GM12878 (cell line): ENCODE data around the gene TBC1D1. TPM values are rescaled to one million over a fixed set of nuclear protein-coding genes. Genes with fewer than 3 reads are reported as not detected.

ENCODE experiments used
- ASH2L ChIP-seq: fragments of 300-600, 200-600 bp; sonication (generic); IDR thresholded peaks from 2 replicates; pipeline ENCODE4 v1.6.1; 2017; ENCODE audit warnings: low read depth, mild to moderate bottlenecking, borderline replicate concordance
- BMI1 ChIP-seq: fragments of 450-650 bp; IDR thresholded peaks from 2 replicates; pipeline ENCODE4 v1.6.1; 2016; ENCODE audit warnings: mild to moderate bottlenecking, moderate library complexity, borderline replicate concordance
- CHD4 ChIP-seq: fragments of 200-600 bp; sonication (generic); IDR thresholded peaks from 2 replicates; pipeline ENCODE4 v1.6.1; 2016; ENCODE audit warnings: mild to moderate bottlenecking
- CREM ChIP-seq: IDR thresholded peaks from 2 replicates; pipeline ENCODE4 v1.6.1; 2014; ENCODE audit warnings: antibody characterized with exemption, low read depth
- EP300 ChIP-seq, 2 experiments: fragments of 150-350 bp in 1 of 2; IDR thresholded peaks; 2 replicates each; pipeline ENCODE4 v1.6.1; 2011 to 2012; ENCODE audit warnings: low read depth in 2 of 2, low read length in 2 of 2, borderline replicate concordance in 1 of 2, improper control_type of control experiment in 1 of 2, inconsistent platforms in 1 of 2; ENCODE audit not compliant: control insufficient read depth in 1 of 2
- FOXK2 ChIP-seq: fragments of 450-650 bp; IDR thresholded peaks from 2 replicates; pipeline ENCODE4 v1.6.1; 2017; ENCODE audit warnings: mild to moderate bottlenecking, moderate library complexity
- GATAD2B ChIP-seq: fragments of 450-650 bp; conservative IDR thresholded peaks from 2 replicates; pipeline ENCODE4 v1.6.1; 2017; ENCODE audit warnings: low read depth, mild to moderate bottlenecking, moderate library complexity
- KAT2A ChIP-seq: conservative IDR thresholded peaks from 2 replicates; pipeline ENCODE4 v1.6.1; 2011; ENCODE audit warnings: low read depth, low read length; ENCODE audit not compliant: control insufficient read depth
- MYB ChIP-seq: fragments of 150-350 bp; IDR thresholded peaks from 2 replicates; pipeline ENCODE4 v1.6.1; 2014; ENCODE audit warnings: mild to moderate bottlenecking, low read depth, low read length, borderline replicate concordance
- MYC ChIP-seq: IDR thresholded peaks from 2 replicates; pipeline ENCODE4 v1.6.1; 2011; ENCODE audit warnings: mild to moderate bottlenecking, low read length, moderate library complexity, inconsistent platforms; ENCODE audit not compliant: insufficient read depth, insufficient replicate concordance, insufficient read length, severe bottlenecking
- NRF1 ChIP-seq: conservative IDR thresholded peaks from 2 replicates; pipeline ENCODE4 v1.6.1; 2011; ENCODE audit warnings: mild to moderate bottlenecking, low read depth, low read length, improper control_type of control experiment
- SP1 ChIP-seq: IDR thresholded peaks from one replicate; pipeline ENCODE4 v1.6.1; 2011; ENCODE audit warnings: low read depth, low read length
- SRF ChIP-seq, 2 experiments: IDR thresholded peaks; 2 replicates each; pipeline ENCODE4 v1.6.1; 2011; ENCODE audit warnings: low read depth in 2 of 2, low read length in 2 of 2, mild to moderate bottlenecking in 1 of 2, moderate library complexity in 1 of 2
- SUPT20H ChIP-seq: IDR thresholded peaks from 2 replicates; pipeline ENCODE4 v1.6.1; 2011; ENCODE audit warnings: low read depth, mild to moderate bottlenecking, low read length, moderate library complexity, borderline replicate concordance; ENCODE audit not compliant: control insufficient read depth
- TCF3 ChIP-seq: IDR thresholded peaks from 2 replicates; pipeline ENCODE4 v1.6.1; 2012; ENCODE audit warnings: low read depth, mild to moderate bottlenecking, low read length, borderline replicate concordance; ENCODE audit not compliant: insufficient read depth
- ZNF217 ChIP-seq: fragments of 450-650 bp; IDR thresholded peaks from 2 replicates; pipeline ENCODE4 v1.6.1; 2017; ENCODE audit warnings: antibody characterized with exemption, mild to moderate bottlenecking
- polyA plus RNA-seq, 11 experiments: library from polyadenylated mRNA; depleted of rRNA in 4 of 11; unstranded in 6 of 11; stranded (reverse) in 5 of 11; fragments of >200 nt; fragmentation: Nextera tagmentation in 4 of 11; fragmentation: Illumina TruSeq in 1 of 11; extraction: Ambion mirVana in 4 of 11; extraction: Trizol in 1 of 11; gene quantifications; 1 replicate in 1 of 11; 2 replicates in 10 of 11; pipeline versions ENCODE4 v1.2.1 to v1.2.3, GENCODE V29; 2011 to 2016; ENCODE audit warnings: inconsistent platforms in 2 of 11, missing spikeins in 2 of 11, low read depth in 1 of 11
- total RNA-seq, 4 experiments: library from RNA; depleted of rRNA in 3 of 4; stranded (reverse); fragments of >200 nt in 3 of 4; fragmentation: Illumina TruSeq in 1 of 4; extraction: Trizol in 1 of 4; gene quantifications; 2 replicates each; pipeline versions ENCODE4 v1.2.1 to v1.2.3, GENCODE V29; 2013 to 2021
- TF ChIP-seq, protein P1 (sequence below): fragments of 450-650 bp; conservative IDR thresholded peaks from 2 replicates; pipeline ENCODE4 v1.6.1; 2017; ENCODE audit warnings: mild to moderate bottlenecking, moderate library complexity
- TF ChIP-seq, protein P2 (sequence below): fragments of 450-650 bp; IDR thresholded peaks from 2 replicates; pipeline ENCODE4 v1.6.1; 2017; ENCODE audit warnings: mild to moderate bottlenecking, low read depth, inconsistent platforms; ENCODE audit not compliant: poor library complexity, severe bottlenecking
- TF ChIP-seq, protein P3 (sequence below): IDR thresholded peaks from 2 replicates; pipeline ENCODE4 v1.6.1; 2012; ENCODE audit warnings: mild to moderate bottlenecking, low read depth, low read length

The TBC1D1 gene
- total and polyA plus RNA-seq, 10 of the 15 experiments (the other 5 are each of a cell fraction or from before 2014, with no cell fraction given) = 5.3 to 102 (median 57.8) TPM

DNA sequence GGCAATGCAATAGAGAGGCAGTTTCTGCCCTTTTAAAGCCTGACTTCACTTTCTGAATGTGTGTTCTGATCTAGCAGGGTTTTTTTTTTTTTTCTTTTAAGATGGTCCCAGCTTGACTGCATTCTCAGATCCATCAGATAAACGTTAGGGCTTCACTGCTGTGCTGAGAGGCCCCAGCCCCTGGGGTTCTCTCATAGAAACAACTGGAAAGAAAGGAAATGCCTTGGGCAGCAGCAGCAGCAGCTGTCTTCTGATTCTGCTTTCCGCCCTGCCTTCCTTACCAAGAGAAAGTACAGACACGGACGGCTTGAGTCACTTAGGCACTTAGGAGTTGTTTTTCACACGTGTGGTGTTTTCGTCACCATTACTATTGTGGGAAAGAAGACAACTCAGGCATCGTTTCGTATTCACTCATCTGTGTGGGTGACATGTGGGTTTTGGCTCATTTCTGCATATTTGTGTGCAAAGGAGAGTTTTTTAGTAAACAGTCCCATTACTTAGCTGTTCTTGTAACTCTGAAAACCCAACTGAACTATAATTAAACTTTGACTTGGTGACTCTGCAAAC is 241.3 kb downstream of the TBC1D1 start (continued):
- TF ChIP-seq, protein P1, sequence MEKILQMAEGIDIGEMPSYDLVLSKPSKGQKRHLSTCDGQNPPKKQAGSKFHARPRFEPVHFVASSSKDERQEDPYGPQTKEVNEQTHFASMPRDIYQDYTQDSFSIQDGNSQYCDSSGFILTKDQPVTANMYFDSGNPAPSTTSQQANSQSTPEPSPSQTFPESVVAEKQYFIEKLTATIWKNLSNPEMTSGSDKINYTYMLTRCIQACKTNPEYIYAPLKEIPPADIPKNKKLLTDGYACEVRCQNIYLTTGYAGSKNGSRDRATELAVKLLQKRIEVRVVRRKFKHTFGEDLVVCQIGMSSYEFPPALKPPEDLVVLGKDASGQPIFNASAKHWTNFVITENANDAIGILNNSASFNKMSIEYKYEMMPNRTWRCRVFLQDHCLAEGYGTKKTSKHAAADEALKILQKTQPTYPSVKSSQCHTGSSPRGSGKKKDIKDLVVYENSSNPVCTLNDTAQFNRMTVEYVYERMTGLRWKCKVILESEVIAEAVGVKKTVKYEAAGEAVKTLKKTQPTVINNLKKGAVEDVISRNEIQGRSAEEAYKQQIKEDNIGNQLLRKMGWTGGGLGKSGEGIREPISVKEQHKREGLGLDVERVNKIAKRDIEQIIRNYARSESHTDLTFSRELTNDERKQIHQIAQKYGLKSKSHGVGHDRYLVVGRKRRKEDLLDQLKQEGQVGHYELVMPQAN = no peak
- peak; percentile 87; the same call in 1 of the 2 replicates for TF ChIP-seq ZNF217
- TF ChIP-seq MYB = peak; percentile 91
- TF ChIP-seq BMI1 = peak; percentile 93
- TF ChIP-seq KAT2A = no peak
- TF ChIP-seq FOXK2 = no peak
- no peak for TF ChIP-seq NRF1
- TF ChIP-seq TCF3 = peak; percentile 97
- TF ChIP-seq, protein P2, sequence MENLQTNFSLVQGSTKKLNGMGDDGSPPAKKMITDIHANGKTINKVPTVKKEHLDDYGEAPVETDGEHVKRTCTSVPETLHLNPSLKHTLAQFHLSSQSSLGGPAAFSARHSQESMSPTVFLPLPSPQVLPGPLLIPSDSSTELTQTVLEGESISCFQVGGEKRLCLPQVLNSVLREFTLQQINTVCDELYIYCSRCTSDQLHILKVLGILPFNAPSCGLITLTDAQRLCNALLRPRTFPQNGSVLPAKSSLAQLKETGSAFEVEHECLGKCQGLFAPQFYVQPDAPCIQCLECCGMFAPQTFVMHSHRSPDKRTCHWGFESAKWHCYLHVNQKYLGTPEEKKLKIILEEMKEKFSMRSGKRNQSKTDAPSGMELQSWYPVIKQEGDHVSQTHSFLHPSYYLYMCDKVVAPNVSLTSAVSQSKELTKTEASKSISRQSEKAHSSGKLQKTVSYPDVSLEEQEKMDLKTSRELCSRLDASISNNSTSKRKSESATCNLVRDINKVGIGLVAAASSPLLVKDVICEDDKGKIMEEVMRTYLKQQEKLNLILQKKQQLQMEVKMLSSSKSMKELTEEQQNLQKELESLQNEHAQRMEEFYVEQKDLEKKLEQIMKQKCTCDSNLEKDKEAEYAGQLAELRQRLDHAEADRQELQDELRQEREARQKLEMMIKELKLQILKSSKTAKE = peak; percentile 98
- TF ChIP-seq SRF (IDR thresholded peaks at IDR 0.05; ENCODE audit: low read depth in 2 of 2, low read length in 2 of 2) = peak in 1 of 2 experiments; percentile 64; a peak in 1 of 4 replicates
- TF ChIP-seq GATAD2B = peak; percentile 95
- no peak for TF ChIP-seq CHD4
- TF ChIP-seq, protein P3, sequence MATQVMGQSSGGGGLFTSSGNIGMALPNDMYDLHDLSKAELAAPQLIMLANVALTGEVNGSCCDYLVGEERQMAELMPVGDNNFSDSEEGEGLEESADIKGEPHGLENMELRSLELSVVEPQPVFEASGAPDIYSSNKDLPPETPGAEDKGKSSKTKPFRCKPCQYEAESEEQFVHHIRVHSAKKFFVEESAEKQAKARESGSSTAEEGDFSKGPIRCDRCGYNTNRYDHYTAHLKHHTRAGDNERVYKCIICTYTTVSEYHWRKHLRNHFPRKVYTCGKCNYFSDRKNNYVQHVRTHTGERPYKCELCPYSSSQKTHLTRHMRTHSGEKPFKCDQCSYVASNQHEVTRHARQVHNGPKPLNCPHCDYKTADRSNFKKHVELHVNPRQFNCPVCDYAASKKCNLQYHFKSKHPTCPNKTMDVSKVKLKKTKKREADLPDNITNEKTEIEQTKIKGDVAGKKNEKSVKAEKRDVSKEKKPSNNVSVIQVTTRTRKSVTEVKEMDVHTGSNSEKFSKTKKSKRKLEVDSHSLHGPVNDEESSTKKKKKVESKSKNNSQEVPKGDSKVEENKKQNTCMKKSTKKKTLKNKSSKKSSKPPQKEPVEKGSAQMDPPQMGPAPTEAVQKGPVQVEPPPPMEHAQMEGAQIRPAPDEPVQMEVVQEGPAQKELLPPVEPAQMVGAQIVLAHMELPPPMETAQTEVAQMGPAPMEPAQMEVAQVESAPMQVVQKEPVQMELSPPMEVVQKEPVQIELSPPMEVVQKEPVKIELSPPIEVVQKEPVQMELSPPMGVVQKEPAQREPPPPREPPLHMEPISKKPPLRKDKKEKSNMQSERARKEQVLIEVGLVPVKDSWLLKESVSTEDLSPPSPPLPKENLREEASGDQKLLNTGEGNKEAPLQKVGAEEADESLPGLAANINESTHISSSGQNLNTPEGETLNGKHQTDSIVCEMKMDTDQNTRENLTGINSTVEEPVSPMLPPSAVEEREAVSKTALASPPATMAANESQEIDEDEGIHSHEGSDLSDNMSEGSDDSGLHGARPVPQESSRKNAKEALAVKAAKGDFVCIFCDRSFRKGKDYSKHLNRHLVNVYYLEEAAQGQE = peak; percentile 54; the same call in 1 of the 2 replicates
- peak; percentile 98 for TF ChIP-seq CREM
- no peak; the same call in 1 of the 2 replicates for TF ChIP-seq ASH2L
- peak; percentile 100 for TF ChIP-seq EP300 (IDR thresholded peaks at IDR 0.05; ENCODE audit: borderline replicate concordance in 1 of 2, control insufficient read depth in 1 of 2, low read depth in 2 of 2, low read length in 2 of 2)
- no peak for TF ChIP-seq SUPT20H
- no peak for TF ChIP-seq MYC
- TF ChIP-seq SP1 = peak; percentile 92
